Skeletal muscle tissue (tissue), 4 donors: ENCODE results near the gene TMEM129. TPM values are rescaled to one million over a fixed set of nuclear protein-coding genes. Genes with fewer than 3 reads are reported as not detected.

Experiments used
- H3K27ac ChIP-seq: one replicate; pipeline ENCODE4 v1.7.0; 2013; ENCODE audit warnings: mild to moderate bottlenecking, low read depth, low read length, inconsistent platforms
- H3K27me3 ChIP-seq, 3 donors: one replicate each; pipeline ENCODE4 v1.7.0; 2013; ENCODE audit warnings: low read length in 3 of 3; ENCODE audit not compliant: control insufficient read depth in 3 of 3, insufficient read depth in 3 of 3
- H3K36me3 ChIP-seq, 3 donors: one replicate each; pipeline ENCODE4 v1.7.0; 2013; ENCODE audit warnings: low read length in 3 of 3; ENCODE audit not compliant: control insufficient read depth in 3 of 3, insufficient read depth in 3 of 3
- H3K4me1 ChIP-seq, 3 donors: one replicate each; pipeline ENCODE4 v1.7.0; 2013; ENCODE audit warnings: low read length in 3 of 3, mild to moderate bottlenecking in 3 of 3; ENCODE audit not compliant: control insufficient read depth in 3 of 3, insufficient read depth in 3 of 3
- H3K4me3 ChIP-seq, 3 donors: one replicate each; pipeline ENCODE4 v1.7.0; 2013; ENCODE audit warnings: low read length in 3 of 3
- H3K9ac ChIP-seq, 3 donors: one replicate each; pipeline ENCODE4 v1.7.0; 2013; ENCODE audit warnings: low read length in 3 of 3, mild to moderate bottlenecking in 3 of 3, moderate library complexity in 2 of 3, low read depth in 1 of 3
- H3K9me3 ChIP-seq, 3 donors: one replicate each; pipeline ENCODE4 v1.7.0; 2013; ENCODE audit warnings: low read length in 3 of 3; ENCODE audit not compliant: control insufficient read depth in 3 of 3
- total RNA-seq: library from RNA; depleted of rRNA; stranded (reverse); fragments of >200 nt; gene quantifications from one replicate; pipeline ENCODE4 v1.2.3, GENCODE V29; 2014
- donor health status: Osteomylitis.

Gene TMEM129
- total RNA-seq, 1 donor from 2014 or later: 7.3 TPM

- Histone ChIP-seq H3K4me1 (no peaks in the 10 kb centered on the region), H3K9me3 (peaks cover 0 to 4% (median 0%) of the 10 kb centered on the region in 3 donors), H3K27ac (no peak overlapping the region), H3K27me3 (no peaks in the 10 kb centered on the region), H3K9ac (no peak overlapping the region), H3K36me3 (peaks cover 21 to 37% (median 35%) of the 10 kb centered on the region in 3 donors), H3K4me3 (no peak overlapping the region)
Observed at GRCh38 chr4:1736812-1737211, 15.7 kb upstream of the TMEM129 start.

GRCh38 chr4:1735215-1735614 is 14.1 kb upstream of the TMEM129 start:
- Histone ChIP-seq H3K9me3 (peaks cover 0 to 4% (median 0%) of the 10 kb centered on the region in 3 donors), H3K4me3 (no peak overlapping the region), H3K27ac (no peak overlapping the region), H3K4me1 (no peaks in the 10 kb centered on the region), H3K9ac (no peak overlapping the region), H3K27me3 (no peaks in the 10 kb centered on the region), H3K36me3 (peaks cover 22 to 41% (median 32%) of the 10 kb centered on the region in 3 donors)

- H3K4me1 ChIP-seq: peaks cover 7 to 16% (median 12%) of the 10 kb centered on the region in 3 donors
- no peak overlapping the region for H3K27ac ChIP-seq
- no peak overlapping the region for H3K4me3 ChIP-seq
- peaks cover 18 to 44% (median 23%) of the 10 kb centered on the region in 3 donors for H3K36me3 ChIP-seq
- peaks cover 0 to under 1% (median 0%) of the 10 kb centered on the region in 3 donors for H3K9me3 ChIP-seq
- no peaks in the 10 kb centered on the region for H3K27me3 ChIP-seq
- H3K9ac ChIP-seq: no peak overlapping the region
Observed at GRCh38 chr4:1732911-1733310, 11.8 kb upstream of the TMEM129 start.

- Histone ChIP-seq H3K27ac (no peak overlapping the region), H3K27me3 (no peaks in the 10 kb centered on the region), H3K9ac (no peak overlapping the region), H3K36me3 (peaks cover 12 to 36% (median 13%) of the 10 kb centered on the region in 3 donors), H3K4me1 (peaks cover 11 to 23% (median 18%) of the 10 kb centered on the region in 3 donors), H3K4me3 (no peak overlapping the region), H3K9me3 (no peaks in the 10 kb centered on the region)
Observed at GRCh38 chr4:1731180-1731579, 10.1 kb upstream of the TMEM129 start.

GRCh38 chr4:1730532-1731135 is 9.5 kb upstream of the TMEM129 start:
- H3K9me3 ChIP-seq: no peaks in the 10 kb centered on the region
- peaks cover 12 to 34% (median 13%) of the 10 kb centered on the region in 3 donors for H3K36me3 ChIP-seq
- no peak overlapping the region for H3K9ac ChIP-seq
- peaks cover 13 to 27% (median 18%) of the 10 kb centered on the region in 3 donors for H3K4me1 ChIP-seq
- no peak overlapping the region for H3K27ac ChIP-seq
- H3K27me3 ChIP-seq: no peaks in the 10 kb centered on the region
- no peak overlapping the region for H3K4me3 ChIP-seq

GRCh38 chr4:1728061-1728980 is 7.2 kb upstream of the TMEM129 start:
- Histone ChIP-seq H3K4me3 (peak overlapping the region in 1 of 3 donors; percentile 41), H3K27ac (no peak overlapping the region), H3K36me3 (peaks cover 10 to 39% (median 12%) of the 10 kb centered on the region in 3 donors), H3K9me3 (no peaks in the 10 kb centered on the region), H3K27me3 (no peaks in the 10 kb centered on the region), H3K4me1 (peaks cover 13 to 27% (median 18%) of the 10 kb centered on the region in 3 donors), H3K9ac (peak overlapping the region in 2 of 3 donors; percentile 40 to 57)

- H3K36me3 ChIP-seq: peaks cover 7 to 35% (median 8%) of the 10 kb centered on the region in 3 donors
- peaks cover 14 to 31% (median 22%) of the 10 kb centered on the region in 3 donors for H3K4me1 ChIP-seq
- no peak overlapping the region for H3K27ac ChIP-seq
- peak overlapping the region in 1 of 3 donors; percentile 41 for H3K4me3 ChIP-seq
- no peaks in the 10 kb centered on the region for H3K9me3 ChIP-seq
- no peaks in the 10 kb centered on the region for H3K27me3 ChIP-seq
- H3K9ac ChIP-seq: peak overlapping the region in 1 of 3 donors; percentile 40
Observed at GRCh38 chr4:1727117-1728031, 6.3 kb upstream of the TMEM129 start.

GRCh38 chr4:1726146-1726934 is 5.2 kb upstream of the TMEM129 start:
- Histone ChIP-seq H3K27me3 (no peaks in the 10 kb centered on the region), H3K27ac (no peak overlapping the region), H3K4me1 (peaks cover 22 to 39% (median 29%) of the 10 kb centered on the region in 3 donors), H3K36me3 (peaks cover 6 to 30% (median 6%) of the 10 kb centered on the region in 3 donors), H3K4me3 (no peak overlapping the region), H3K9me3 (no peaks in the 10 kb centered on the region), H3K9ac (peak overlapping the region in 1 of 3 donors; percentile 16)

GRCh38 chr4:1725521-1725920 is 4.4 kb upstream of the TMEM129 start:
- Histone ChIP-seq H3K4me1 (peaks cover 22 to 40% (median 29%) of the 10 kb centered on the region in 3 donors), H3K36me3 (peaks cover 0 to 23% (median 0%) of the 10 kb centered on the region in 3 donors), H3K9ac (peak overlapping the region in 1 of 3 donors; percentile 16), H3K9me3 (no peaks in the 10 kb centered on the region), H3K27me3 (no peaks in the 10 kb centered on the region), H3K4me3 (no peak overlapping the region), H3K27ac (no peak overlapping the region)
